ENCODE data around the gene PLAU. TPM values are rescaled to one million over a fixed set of nuclear protein-coding genes. Genes with fewer than 3 reads are reported as not detected.

Gene PLAU
- total RNA-seq (2022; extraction: Qiagen RNA extraction; ENCODE audit: low read depth): 73.7 to 76.9 TPM (median 76.3 TPM) in 5 replicates

GRCh38 chr10:73910764-73911552, at the start of gene PLAU:
Gene PLAU, plus strand, starts transcription at chr10:73911132. Its CDS starts 424 bp downstream, at chr10:73911556.

GRCh38 chr10:73874267-73875138, 36.4 kb upstream of the PLAU start, which contains the start of gene CAMK2G:
Gene CAMK2G, minus strand, starts transcription at chr10:73874555. Its CDS starts 94 bp downstream, at chr10:73874461.

Other genes with a start within 250 kb of the PLAU start
- gene AGAP5, start 213.0 kb upstream of the PLAU start, total RNA-seq (2022; extraction: Qiagen RNA extraction; ENCODE audit: low read depth): 2.2 to 3.3 TPM (median 2.4 TPM) in 5 replicates
- 51.4 to 59.2 TPM (median 56.1 TPM) in 5 replicates for gene SEC24C, start 166.8 kb upstream of the PLAU start, total RNA-seq (2022; extraction: Qiagen RNA extraction; ENCODE audit: low read depth)
- gene CHCHD1, start 129.1 kb upstream of the PLAU start, total RNA-seq (2022; extraction: Qiagen RNA extraction; ENCODE audit: low read depth): 60.7 to 78.7 TPM (median 71.8 TPM) in 5 replicates
- 29.9 to 41.2 TPM (median 39.3 TPM) in 5 replicates for gene ZSWIM8, start 125.5 kb upstream of the PLAU start, total RNA-seq (2022; extraction: Qiagen RNA extraction; ENCODE audit: low read depth)
- gene NDST2, start 99.5 kb upstream of the PLAU start, total RNA-seq (2022; extraction: Qiagen RNA extraction; ENCODE audit: low read depth): 11.7 to 18.1 TPM (median 15.7 TPM) in 5 replicates
- 14.6 to 18.9 TPM (median 17.5 TPM) in 5 replicates for gene CAMK2G, start 36.6 kb upstream of the PLAU start, total RNA-seq (2022; extraction: Qiagen RNA extraction; ENCODE audit: low read depth)
- 108 to 155 TPM (median 136 TPM) in 5 replicates for gene VCL, start 87.0 kb downstream of the PLAU start, total RNA-seq (2022; extraction: Qiagen RNA extraction; ENCODE audit: low read depth)
- 25.9 to 35.4 TPM (median 31.5 TPM) in 5 replicates for gene AP3M1, start 239.7 kb downstream of the PLAU start, total RNA-seq (2022; extraction: Qiagen RNA extraction; ENCODE audit: low read depth)
- 32.0 to 36.8 TPM (median 32.9 TPM) in 5 replicates for gene ADK, start 240.1 kb downstream of the PLAU start, total RNA-seq (2022; extraction: Qiagen RNA extraction; ENCODE audit: low read depth)

All from A549 treated with GW870086 at 1 μM for 4 hours (cell line).